Natural killer cell (primary cell): ENCODE data around the gene HPD. TPM values are rescaled to one million over a fixed set of nuclear protein-coding genes. Genes with fewer than 3 reads are reported as not detected.

Experiments used
- ATAC-seq, 3 donors: fragments of 150-1000 bp in 2 of 3; fragments of 200-7000 bp in 1 of 3; cut with Tn5 transposase; 1 replicate in 1 of 3; 2 replicates in 2 of 3; pipeline ENCODE4 v1.10.0; 2021; ENCODE audit warnings: mild to moderate bottlenecking in 2 of 3, moderate library complexity in 2 of 3
- DNase-seq, 2 donors: peaks; one replicate each; pipeline versions ENCODE4 v3.0.0 to v3.0.0-alpha.2; 2013 to 2021; ENCODE audit warnings: mixed read lengths in 1 of 2
- H3K27ac ChIP-seq: one replicate; pipeline ENCODE4 v1.5.1; 2013; ENCODE audit warnings: mild to moderate bottlenecking, low read length
- H3K27me3 ChIP-seq: one replicate; pipeline ENCODE4 v1.6.1; 2013; ENCODE audit warnings: low read length; ENCODE audit not compliant: control insufficient read depth, insufficient read depth
- H3K36me3 ChIP-seq: one replicate; pipeline ENCODE4 v1.6.1; 2013; ENCODE audit warnings: low read length; ENCODE audit not compliant: control insufficient read depth, insufficient read depth
- H3K4me1 ChIP-seq: one replicate; pipeline ENCODE4 v1.6.1; 2013; ENCODE audit warnings: low read length; ENCODE audit not compliant: control insufficient read depth, insufficient read depth
- H3K4me3 ChIP-seq: one replicate; pipeline ENCODE4 v1.5.1; 2013; ENCODE audit warnings: low read length
- H3K9me3 ChIP-seq: one replicate; pipeline ENCODE4 v1.6.1; 2013; ENCODE audit warnings: low read length; ENCODE audit not compliant: control insufficient read depth, insufficient read depth
- H3K27ac Mint-ChIP-seq, 2 donors: one replicate each; pipeline ENCODE4 v1.8.0; 2022; ENCODE audit warnings: mild to moderate bottlenecking in 2 of 2, mixed read lengths in 2 of 2, moderate library complexity in 1 of 2
- H3K27me3 Mint-ChIP-seq, 2 donors: one replicate each; pipeline ENCODE4 v1.8.0; 2022; ENCODE audit warnings: low read depth in 2 of 2, mixed read lengths in 2 of 2
- H3K36me3 Mint-ChIP-seq: one replicate; pipeline ENCODE4 v1.8.0; 2022; ENCODE audit warnings: mixed read lengths
- H3K4me1 Mint-ChIP-seq, 2 donors: one replicate each; pipeline ENCODE4 v1.8.0; 2022; ENCODE audit warnings: mixed read lengths in 2 of 2
- H3K4me3 Mint-ChIP-seq: one replicate; pipeline ENCODE4 v1.8.0; 2022; ENCODE audit warnings: mild to moderate bottlenecking, moderate library complexity, mixed read lengths
- H3K9me3 Mint-ChIP-seq, 2 donors: one replicate each; pipeline ENCODE4 v1.8.0; 2022; ENCODE audit warnings: mixed read lengths in 2 of 2
- WGBS: methylation state at CpG from one replicate; pipeline ENCODE4 v1.1.7; 2013; ENCODE audit warnings: missing lambda C conversion rate; ENCODE audit not compliant: insufficient coverage; 5-methylcytosine and 5-hydroxymethylcytosine counted together
- intact Hi-C: fragments of 100-400 bp; cut with micrococcal nuclease; formaldehyde crosslinking; loops from one replicate; pipeline ENCODE4 v1.14.2; 2022
- total RNA-seq, 4 donors: library from RNA; stranded (reverse); fragments of 120-200 nt in 1 of 4; gene quantifications; one replicate each; pipeline versions ENCODE4 v1.2.3 to v1.2.4, GENCODE V29; 2013 to 2022
- TF ChIP-seq, protein P1 (sequence below): fragments of 200-600 bp; IDR thresholded peaks from one replicate; pipeline ENCODE4 v1.8.0; 2022; ENCODE audit warnings: antibody characterized with exemption

Gene HPD
- total RNA-seq, 3 donors from 2014 or later (not counting 1 experiment from before 2014, with no cell fraction given): not detected

DNA sequence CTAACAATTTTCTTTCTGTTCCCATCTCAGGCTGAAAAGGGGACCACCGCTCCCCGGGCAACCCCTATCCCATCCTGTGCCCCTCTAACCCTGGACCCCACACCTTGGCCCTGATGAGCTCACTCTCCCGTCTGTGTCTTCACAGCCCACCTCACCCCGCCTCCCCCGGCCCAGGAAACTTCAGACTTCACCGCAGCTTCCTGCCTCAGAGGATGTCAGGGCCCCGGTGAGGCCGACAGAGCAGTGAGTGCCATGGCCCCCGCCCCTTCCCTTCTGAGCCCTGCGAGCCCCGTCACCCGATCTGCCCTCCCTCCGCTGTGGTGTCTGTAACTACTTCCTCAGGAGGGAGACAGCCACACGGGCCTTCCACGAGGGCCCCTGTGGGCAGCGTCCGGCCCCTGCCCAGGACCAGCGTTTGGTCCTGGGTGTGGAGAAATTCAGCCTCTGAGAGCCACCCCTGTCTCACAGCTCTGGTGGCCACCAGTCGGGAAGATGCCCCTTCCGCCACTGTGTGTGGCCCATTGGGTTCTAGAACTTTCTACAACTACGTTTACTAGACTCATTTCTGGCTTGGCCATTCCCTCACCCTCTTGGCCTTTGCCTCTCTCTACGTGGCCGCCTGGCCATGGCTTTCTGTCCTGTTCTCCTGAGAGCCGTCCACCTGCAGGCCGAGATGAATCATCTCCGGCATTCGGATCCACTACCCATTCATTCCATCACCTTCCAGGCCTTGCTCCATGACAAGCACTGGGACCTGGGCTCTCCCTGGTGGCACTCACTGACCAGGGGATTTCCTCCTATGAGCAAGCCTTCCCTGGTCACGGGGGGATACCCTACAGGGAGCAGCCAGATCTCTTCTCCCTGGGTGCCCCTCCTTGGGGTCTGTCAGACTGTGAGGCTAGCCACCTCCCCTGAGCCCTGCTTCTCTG is 68.6 kb downstream of the HPD start:
- TF ChIP-seq, protein P1, sequence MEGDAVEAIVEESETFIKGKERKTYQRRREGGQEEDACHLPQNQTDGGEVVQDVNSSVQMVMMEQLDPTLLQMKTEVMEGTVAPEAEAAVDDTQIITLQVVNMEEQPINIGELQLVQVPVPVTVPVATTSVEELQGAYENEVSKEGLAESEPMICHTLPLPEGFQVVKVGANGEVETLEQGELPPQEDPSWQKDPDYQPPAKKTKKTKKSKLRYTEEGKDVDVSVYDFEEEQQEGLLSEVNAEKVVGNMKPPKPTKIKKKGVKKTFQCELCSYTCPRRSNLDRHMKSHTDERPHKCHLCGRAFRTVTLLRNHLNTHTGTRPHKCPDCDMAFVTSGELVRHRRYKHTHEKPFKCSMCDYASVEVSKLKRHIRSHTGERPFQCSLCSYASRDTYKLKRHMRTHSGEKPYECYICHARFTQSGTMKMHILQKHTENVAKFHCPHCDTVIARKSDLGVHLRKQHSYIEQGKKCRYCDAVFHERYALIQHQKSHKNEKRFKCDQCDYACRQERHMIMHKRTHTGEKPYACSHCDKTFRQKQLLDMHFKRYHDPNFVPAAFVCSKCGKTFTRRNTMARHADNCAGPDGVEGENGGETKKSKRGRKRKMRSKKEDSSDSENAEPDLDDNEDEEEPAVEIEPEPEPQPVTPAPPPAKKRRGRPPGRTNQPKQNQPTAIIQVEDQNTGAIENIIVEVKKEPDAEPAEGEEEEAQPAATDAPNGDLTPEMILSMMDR: no peak
- no peaks in the 10 kb centered on the region for H3K9me3 Mint-ChIP-seq
- H3K4me1 Mint-ChIP-seq: peaks cover 65 to 84% of the 10 kb centered on the region in 2 donors
- peaks cover 10% of the 10 kb centered on the region for H3K36me3 ChIP-seq
- no peaks in the 10 kb centered on the region for H3K9me3 ChIP-seq
- H3K27me3 ChIP-seq: no peaks in the 10 kb centered on the region
- H3K4me1 ChIP-seq: peaks cover 90% of the 10 kb centered on the region
- DNase-seq (peak; percentile 91 to 97), ATAC-seq (peak; percentile 57 to 83 (median 70))
- 14% methylated on average over 28 of the region's 28 CpGs for WGBS
- peak overlapping the region; percentile 98 for H3K27ac ChIP-seq
- no peaks in the 10 kb centered on the region for H3K27me3 Mint-ChIP-seq
- peak overlapping the region; percentile 48 for H3K4me3 ChIP-seq
- H3K4me3 Mint-ChIP-seq: peak overlapping the region; percentile 95
- H3K36me3 Mint-ChIP-seq: no peaks in the 10 kb centered on the region
- intact Hi-C loops: loop anchor here (1.0 to 5.0 kb wide), 5 partner anchors 8 to 233 kb away; partner anchors contain the start of genes ORAI1 and TMEM120B
- H3K27ac Mint-ChIP-seq: peak overlapping the region; percentile 100

Other genes with a start within 250 kb of the HPD start
- 10 to 100 TPM; 64.6 to 74.1 (median 70.8) TPM for gene ORAI1, start 232.3 kb downstream of the HPD start, total RNA-seq
- 1 to 10 TPM; 3.0 to 7.6 (median 4.4) TPM for gene MORN3, start 189.2 kb downstream of the HPD start, total RNA-seq
- gene TMEM120B, start 146.1 kb downstream of the HPD start, total RNA-seq: 1 to 10 TPM; 6.3 to 8.4 (median 7.9) TPM
- 100 to 1,000 TPM; 146 to 201 (median 177) TPM for gene RHOF, start 65.2 kb downstream of the HPD start, total RNA-seq
- 10 to 100 TPM; 55.1 to 57.5 (median 56.2) TPM for gene SETD1B, start 54.9 kb downstream of the HPD start, total RNA-seq
- gene PSMD9, start 29.9 kb upstream of the HPD start, total RNA-seq: 10 to 100 TPM; 32.0 to 47.6 (median 47.2) TPM
- gene CFAP251, start 59.7 kb upstream of the HPD start, total RNA-seq: under 1 TPM; 0.59 to 0.80 (median 0.59) TPM
- 1 to 10 TPM in 1 of 3 donors, under 1 TPM in 2; 0.85 to 1.1 (median 0.96) TPM for gene BCL7A, start 163.0 kb upstream of the HPD start, total RNA-seq
- gene MLXIP, start 219.9 kb upstream of the HPD start, total RNA-seq: 10 to 100 TPM; 83.8 to 92.4 (median 86.1) TPM